GM23338 (cell line): Measurements from ENCODE around the gene NDRG2. TPM values are rescaled to one million over a fixed set of nuclear protein-coding genes. Genes with fewer than 3 reads are reported as not detected.

ENCODE experiments used
- ATAC-seq: fragments of 200-7000 bp; cut with Tn5 transposase; 3 replicates; pipeline ENCODE4 v1.9.1; 2020
- DNase-seq: peaks from one replicate; pipeline ENCODE4 v3.0.0-alpha.2; 2015; ENCODE audit warnings: low spot score
- H2AFZ ChIP-seq: fragments of 200-600 bp; sonication (generic); 2 replicates; pipeline ENCODE4 v1.8.0; 2016; ENCODE audit warnings: antibody characterized with exemption, mild to moderate bottlenecking, moderate library complexity
- H3F3A ChIP-seq: fragments of 200-600 bp; sonication (generic); replicated peaks from 2 replicates; pipeline ENCODE4 v1.8.0; 2017; ENCODE audit warnings: antibody characterized with exemption, mixed run types, low read depth
- H3K27ac ChIP-seq: fragments of 200-600 bp; sonication (generic); 2 replicates; pipeline ENCODE4 v1.6.1; 2016; ENCODE audit warnings: low read depth
- H3K27me3 ChIP-seq: fragments of 200-600 bp; sonication (generic); 2 replicates; pipeline ENCODE4 v1.8.0; 2016; ENCODE audit warnings: mild to moderate bottlenecking, mixed run types, moderate library complexity; ENCODE audit not compliant: insufficient read depth
- H3K36me3 ChIP-seq: fragments of 200-600 bp; sonication (generic); 2 replicates; pipeline ENCODE4 v1.8.0; 2016; ENCODE audit warnings: mild to moderate bottlenecking; ENCODE audit not compliant: insufficient read depth
- H3K4me1 ChIP-seq: fragments of 200-600 bp; sonication (generic); 2 replicates; pipeline ENCODE4 v1.8.0; 2016; ENCODE audit warnings: mild to moderate bottlenecking, moderate library complexity; ENCODE audit not compliant: insufficient read depth
- H3K4me2 ChIP-seq: fragments of 200-600 bp; sonication (generic); 2 replicates; pipeline ENCODE4 v1.7.1; 2017; ENCODE audit warnings: mixed run types
- H3K4me3 ChIP-seq: fragments of 200-600 bp; sonication (generic); 2 replicates; pipeline ENCODE4 v1.6.1; 2016; ENCODE audit warnings: mixed run types
- H3K79me2 ChIP-seq: fragments of 200-600 bp; sonication (generic); replicated peaks from 2 replicates; pipeline ENCODE4 v1.8.0; 2017; ENCODE audit warnings: mild to moderate bottlenecking; ENCODE audit not compliant: insufficient read depth
- H3K9me2 ChIP-seq: fragments of 200-600 bp; sonication (generic); 2 replicates; pipeline ENCODE4 v1.8.0; 2017; ENCODE audit not compliant: insufficient read depth
- H4K20me1 ChIP-seq: fragments of 200-600 bp; sonication (generic); replicated peaks from 2 replicates; pipeline ENCODE4 v1.8.0; 2017; ENCODE audit warnings: mild to moderate bottlenecking; ENCODE audit not compliant: insufficient read depth
- H3K27ac Mint-ChIP-seq: 2 replicates; pipeline ENCODE4 v1.8.0; 2020; ENCODE audit warnings: inconsistent platforms, mild to moderate bottlenecking, moderate library complexity, mixed read lengths
- H3K27me3 Mint-ChIP-seq: 3 replicates; pipeline ENCODE4 v1.8.0; 2022; ENCODE audit warnings: low read depth, mild to moderate bottlenecking, moderate library complexity, mixed read lengths, inconsistent platforms; ENCODE audit not compliant: insufficient read depth, poor library complexity
- H3K36me3 Mint-ChIP-seq: 3 replicates; pipeline ENCODE4 v1.8.0; 2021; ENCODE audit warnings: low read depth, mild to moderate bottlenecking, inconsistent platforms, moderate library complexity, mixed read lengths
- H3K4me1 Mint-ChIP-seq: 3 replicates; pipeline ENCODE4 v1.8.0; 2020; ENCODE audit warnings: mild to moderate bottlenecking, inconsistent platforms, mixed read lengths
- H3K4me3 Mint-ChIP-seq: 3 replicates; pipeline ENCODE4 v1.8.0; 2021; ENCODE audit warnings: moderate library complexity, mild to moderate bottlenecking, inconsistent platforms, mixed read lengths
- H3K9me3 Mint-ChIP-seq: 3 replicates; pipeline ENCODE4 v1.8.0; 2020; ENCODE audit warnings: moderate library complexity, mild to moderate bottlenecking, inconsistent platforms, mixed read lengths
- CREB1 ChIP-seq: fragments of 250-450 bp; sonication (Bioruptor Pico); IDR thresholded peaks from 2 replicates; pipeline ENCODE4 v1.5.0; 2020; ENCODE audit warnings: low read depth, mild to moderate bottlenecking, moderate library complexity
- CTCF ChIP-seq, 2 experiments: fragments of 200-600 bp in 1 of 2; sonication (generic) in 1 of 2; conservative IDR thresholded peaks; 2 replicates each; pipeline versions ENCODE4 v1.5.1 to v1.6.1; 2016 to 2017; ENCODE audit warnings: antibody characterized with exemption in 2 of 2, low read depth in 2 of 2, mild to moderate bottlenecking in 2 of 2, moderate library complexity in 1 of 2
- ETS1 ChIP-seq: IDR thresholded peaks from 2 replicates; pipeline ENCODE4 v1.6.1; 2016; ENCODE audit warnings: antibody characterized with exemption
- EZH2 ChIP-seq: fragments of 200-600 bp; sonication (generic); IDR thresholded peaks from one replicate; pipeline ENCODE4 v1.8.0; 2017; ENCODE audit warnings: antibody characterized with exemption, mild to moderate bottlenecking, low read depth; ENCODE audit not compliant: unreplicated experiment
- EZH2phosphoT487 ChIP-seq: fragments of 200-600 bp; sonication (generic); IDR thresholded peaks from one replicate; pipeline ENCODE4 v1.8.1; 2018; ENCODE audit warnings: antibody characterized with exemption; ENCODE audit not compliant: unreplicated experiment
- JUNB ChIP-seq: IDR thresholded peaks from one replicate; pipeline ENCODE4 v1.6.1; 2016; ENCODE audit warnings: antibody characterized with exemption; ENCODE audit not compliant: unreplicated experiment
- POLR2AphosphoS5 ChIP-seq: IDR thresholded peaks from 2 replicates; pipeline ENCODE4 v1.6.1; 2016; ENCODE audit warnings: antibody characterized with exemption, low read depth
- REST ChIP-seq: IDR thresholded peaks from one replicate; pipeline ENCODE4 v1.6.1; 2018; ENCODE audit warnings: antibody characterized with exemption; ENCODE audit not compliant: unreplicated experiment
- STAT1 ChIP-seq: IDR thresholded peaks from one replicate; pipeline ENCODE4 v1.6.1; 2016; ENCODE audit warnings: antibody characterized with exemption; ENCODE audit not compliant: unreplicated experiment
- ZNF114 ChIP-seq: fragments of 250-450 bp; sonication (Bioruptor Pico); IDR thresholded peaks from 2 replicates; pipeline ENCODE4 v1.5.0; 2020; ENCODE audit warnings: mild to moderate bottlenecking, moderate library complexity
- polyA plus RNA-seq: library from polyadenylated mRNA; unstranded; fragments of >200 nt; fragmentation: Nextera tagmentation; extraction: Ambion mirVana; gene quantifications from 2 replicates; pipeline ENCODE4 v1.2.1, GENCODE V29; 2016
- total RNA-seq: library from RNA; depleted of rRNA; stranded (reverse); fragments of >200 nt; shearing (Covaris generic); gene quantifications from 2 replicates; pipeline ENCODE4 v1.2.3, GENCODE V29; 2014

NDRG2 gene
- total and polyA plus RNA-seq, 2 experiments from 2014 or later = 8.8 to 20.6 TPM

- DNase-seq (no peak), ATAC-seq (no peak)
- H3K4me3 Mint-ChIP-seq = no peak overlapping the region
- no peaks in the 10 kb centered on the region; the same call in 2 of the 3 replicates for H3K9me3 Mint-ChIP-seq
- no peaks in the 10 kb centered on the region for H3F3A ChIP-seq
- no peaks in the 10 kb centered on the region for H3K79me2 ChIP-seq
- no peaks in the 10 kb centered on the region; the same call in 1 of the 2 replicates for H3K9me2 ChIP-seq
- H3K27me3 ChIP-seq = no peaks in the 10 kb centered on the region
- H3K4me1 Mint-ChIP-seq = no peaks in the 10 kb centered on the region; the same call in 2 of the 3 replicates
- no peak overlapping the region for H3K4me3 ChIP-seq
- no peaks in the 10 kb centered on the region for H3K36me3 ChIP-seq
- H3K27ac Mint-ChIP-seq = no peak overlapping the region
- H2AFZ ChIP-seq = no peak overlapping the region; the same call in 1 of the 2 replicates
- no peak overlapping the region for H3K4me2 ChIP-seq
- H3K27me3 Mint-ChIP-seq = peaks cover 2% of the 10 kb centered on the region
- H3K36me3 Mint-ChIP-seq = no peaks in the 10 kb centered on the region
- no peaks in the 10 kb centered on the region for H4K20me1 ChIP-seq
- H3K4me1 ChIP-seq = no peaks in the 10 kb centered on the region
- H3K27ac ChIP-seq = no peak overlapping the region
- TF ChIP-seq CREB1 (no peak), REST (no peak), POLR2AphosphoS5 (no peak), JUNB (no peak), EZH2phosphoT487 (no peak), CTCF (conservative IDR thresholded peaks at IDR 0.05; ENCODE audit: low read depth in 2 of 2) (no peak)
Observed at GRCh38 chr14:21047378-21047781, 22.5 kb upstream of the NDRG2 start.

GRCh38 chr14:21043974-21044618, 19.2 kb upstream of the NDRG2 start:
- no peak overlapping the region for H3K4me3 Mint-ChIP-seq
- no peak overlapping the region for H3K27ac Mint-ChIP-seq
- no peak overlapping the region for H3K27ac ChIP-seq
- TF ChIP-seq CTCF (conservative IDR thresholded peaks at IDR 0.05; ENCODE audit: low read depth in 2 of 2) (no peak), ETS1 (no peak), EZH2 (no peak), STAT1 (no peak), ZNF114 (CRISPR knock-in tag) (no peak), JUNB (no peak), REST (no peak)

More at GRCh38 chr14:21043974-21044618, 19.2 kb upstream of the NDRG2 start:
- no peaks in the 10 kb centered on the region for H4K20me1 ChIP-seq
- no peak overlapping the region for H2AFZ ChIP-seq
- no peaks in the 10 kb centered on the region for H3K27me3 ChIP-seq
- H3K36me3 ChIP-seq = no peaks in the 10 kb centered on the region
- H3K4me1 ChIP-seq = peaks cover 8% of the 10 kb centered on the region
- no peaks in the 10 kb centered on the region for H3K79me2 ChIP-seq
- no peak overlapping the region for H3K4me2 ChIP-seq
- Mint-ChIP-seq H3K36me3 (no peaks in the 10 kb centered on the region), H3K9me3 (no peaks in the 10 kb centered on the region; the same call in 2 of the 3 replicates), H3K4me1 (peaks cover 15% of the 10 kb centered on the region), H3K27me3 (peaks cover 10% of the 10 kb centered on the region)
- H3F3A ChIP-seq = no peaks in the 10 kb centered on the region
- no peak for DNase-seq
- no peak for ATAC-seq
- no peaks in the 10 kb centered on the region; the same call in 1 of the 2 replicates for H3K9me2 ChIP-seq
- no peak overlapping the region for H3K4me3 ChIP-seq
